ENCODE results near the gene CTIF. TPM values are rescaled to one million over a fixed set of nuclear protein-coding genes. Genes with fewer than 3 reads are reported as not detected.

The CTIF gene
- polyA plus RNA-seq, 1 of the 3 experiments (the other 2 are of a cell fraction) = 47.2 TPM

- TF ChIP-seq, protein P1, sequence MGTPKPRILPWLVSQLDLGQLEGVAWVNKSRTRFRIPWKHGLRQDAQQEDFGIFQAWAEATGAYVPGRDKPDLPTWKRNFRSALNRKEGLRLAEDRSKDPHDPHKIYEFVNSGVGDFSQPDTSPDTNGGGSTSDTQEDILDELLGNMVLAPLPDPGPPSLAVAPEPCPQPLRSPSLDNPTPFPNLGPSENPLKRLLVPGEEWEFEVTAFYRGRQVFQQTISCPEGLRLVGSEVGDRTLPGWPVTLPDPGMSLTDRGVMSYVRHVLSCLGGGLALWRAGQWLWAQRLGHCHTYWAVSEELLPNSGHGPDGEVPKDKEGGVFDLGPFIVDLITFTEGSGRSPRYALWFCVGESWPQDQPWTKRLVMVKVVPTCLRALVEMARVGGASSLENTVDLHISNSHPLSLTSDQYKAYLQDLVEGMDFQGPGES (IDR thresholded peaks at IDR 0.05; ENCODE audit: low read depth, low read length) = no peak
- TF ChIP-seq MEF2A (IDR thresholded peaks at IDR 0.05; ENCODE audit: borderline replicate concordance, low read depth) (no peak), POLR2AphosphoS5 (IDR thresholded peaks at IDR 0.05; ENCODE audit: low read depth, low read length) (no peak), TAF1 (IDR thresholded peaks at IDR 0.05; ENCODE audit: borderline replicate concordance, low read depth, low read length) (no peak), TCF12 (IDR thresholded peaks at IDR 0.05) (no peak), MXI1 (IDR thresholded peaks at IDR 0.05; ENCODE audit: low read depth, low read length) (no peak), RFX5 (IDR thresholded peaks at IDR 0.05; ENCODE audit: low read length) (no peak)
Observed at GRCh38 chr18:48724939-48725338, 186.1 kb downstream of the CTIF start (continued).

- ChIA-PET POLR2A (no interaction called here), CTCF (interaction anchor here (1.7 kb wide), 1 partner anchor 49 kb away, joined by 4 read pairs; no protein-coding TSS in a partner anchor)
- Histone ChIP-seq H4K20me1 (ENCODE audit: insufficient read depth) (peaks cover 3% of the 10 kb centered on the region; the same call in 1 of the 2 replicates), H3K27me3 (ENCODE audit: insufficient read depth) (no peaks in the 10 kb centered on the region), H3K9me3 (0 out of 2 replicates have a peak, but pooled peaks cover 5% of the 10 kb centered on the region), H3K4me2 (no peak overlapping the region), H3K79me2 (ENCODE audit: insufficient read depth) (peaks cover 32% of the 10 kb centered on the region), H3K27ac (ENCODE audit: low read depth in 2 of 2, low read length in 1 of 2) (no peak overlapping the region), H3F3A (replicated peaks; ENCODE audit: insufficient read depth) (peaks cover 12% of the 10 kb centered on the region), H3K36me3 (replicated peaks in 1 of 2; ENCODE audit: control insufficient read depth in 1 of 2, insufficient read depth in 2 of 2, low read length in 1 of 2) (peaks cover 14 to 21% of the 10 kb centered on the region in 2 experiments), H3K9me2 (no peaks in the 10 kb centered on the region), H2AFZ (ENCODE audit: low read depth) (no peak overlapping the region), H3K9ac (no peak overlapping the region), H3K4me1 (ENCODE audit: control insufficient read depth in 1 of 2, insufficient read depth in 2 of 2, low read depth in 1 of 2, low read length in 1 of 2) (peaks cover 4 to 23% of the 10 kb centered on the region in 2 experiments; a peak in 2 of 4 replicates), H3K4me3 (ENCODE audit: low read depth in 2 of 2, low read length in 1 of 2) (no peak overlapping the region)
- TF ChIP-seq GABPA (IDR thresholded peaks at IDR 0.05; ENCODE audit: low read depth) = no peak
- no peak for TF ChIP-seq TEAD4 (IDR thresholded peaks at IDR 0.05; ENCODE audit: borderline replicate concordance, insufficient read depth)
- no peak for DNase-seq
- 97% methylated on average over 3 of the region's 3 CpGs for WGBS (ENCODE audit: low lambda C conversion rate)
Observed at GRCh38 chr18:48725562-48725961, 186.7 kb downstream of the CTIF start.

DNA sequence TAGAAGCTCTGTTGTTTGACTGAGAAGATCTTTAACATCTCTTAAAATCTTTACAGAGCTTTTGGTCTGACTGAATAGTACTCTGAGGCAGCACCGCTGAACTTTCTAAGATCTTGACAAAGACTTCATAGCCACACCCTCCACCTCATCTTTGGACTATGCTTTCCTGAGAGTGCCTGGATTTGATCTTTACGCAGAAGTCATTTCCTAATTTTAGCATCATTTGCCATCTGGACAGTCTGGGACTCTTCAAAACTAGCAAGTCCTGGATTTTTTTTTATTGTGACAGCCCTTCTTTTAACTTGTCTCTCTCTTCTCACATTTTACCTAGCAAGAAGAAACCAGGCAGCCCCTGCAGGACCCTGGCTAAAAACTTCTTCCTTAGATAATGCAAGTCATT lies 188.8 kb downstream of the CTIF start:
- Histone ChIP-seq H3K9me2 (no peaks in the 10 kb centered on the region), H3K4me1 (ENCODE audit: control insufficient read depth in 1 of 2, insufficient read depth in 2 of 2, low read depth in 1 of 2, low read length in 1 of 2) (peaks cover 4 to 17% of the 10 kb centered on the region in 2 experiments; a peak in 1 of 4 replicates), H3K36me3 (replicated peaks in 1 of 2; ENCODE audit: control insufficient read depth in 1 of 2, insufficient read depth in 2 of 2, low read length in 1 of 2) (peaks cover 4 to 21% of the 10 kb centered on the region in 2 experiments), H3K4me2 (no peak overlapping the region), H4K20me1 (ENCODE audit: insufficient read depth) (no peaks in the 10 kb centered on the region), H3K27ac (ENCODE audit: low read depth in 2 of 2, low read length in 1 of 2) (peak overlapping the region; percentile 17 to 74; a peak in 1 of 4 replicates), H3K27me3 (ENCODE audit: insufficient read depth) (no peaks in the 10 kb centered on the region), H2AFZ (ENCODE audit: low read depth) (no peak overlapping the region), H3K4me3 (ENCODE audit: low read depth in 2 of 2, low read length in 1 of 2) (no peak overlapping the region), H3K9me3 (0 out of 2 replicates have a peak, but pooled peaks cover 5% of the 10 kb centered on the region), H3K9ac (no peak overlapping the region), H3F3A (replicated peaks; ENCODE audit: insufficient read depth) (peaks cover 12% of the 10 kb centered on the region), H3K79me2 (ENCODE audit: insufficient read depth) (peaks cover 36% of the 10 kb centered on the region)
- POLR2A ChIA-PET = no interaction called here
- 78% methylated on average over 2 of the region's 2 CpGs for WGBS (ENCODE audit: low lambda C conversion rate)
- no peak for DNase-seq
- CTCF ChIA-PET = interaction anchor here (1.1 kb wide), 1 partner anchor 16 kb away, joined by 3 read pairs; no protein-coding TSS in a partner anchor
- TF ChIP-seq MXI1 (IDR thresholded peaks at IDR 0.05; ENCODE audit: low read depth, low read length) = no peak
- TF ChIP-seq NRF1 (IDR thresholded peaks at IDR 0.05; ENCODE audit: low read depth, low read length) = no peak
- TF ChIP-seq RXRA (IDR thresholded peaks at IDR 0.05; ENCODE audit: borderline replicate concordance, low read depth) = no peak
- 0 out of 4 replicates have a peak, but pooled peaks of 1 of the 2 experiments have one; percentile 23 for TF ChIP-seq EP300 (IDR thresholded peaks at IDR 0.05; ENCODE audit: borderline replicate concordance in 1 of 2, low read depth in 1 of 2, low read length in 1 of 2)
- 0 out of 2 replicates have a peak, but pooled peaks have one; percentile 11 for TF ChIP-seq NFIC (IDR thresholded peaks at IDR 0.05; ENCODE audit: borderline replicate concordance)
- TF ChIP-seq POLR2AphosphoS5 (IDR thresholded peaks at IDR 0.05; ENCODE audit: low read depth, low read length) = 0 out of 2 replicates have a peak, but pooled peaks have one; percentile 28
- TF ChIP-seq FOXM1 (IDR thresholded peaks at IDR 0.05; ENCODE audit: low read depth) = no peak
- TF ChIP-seq TEAD4 (IDR thresholded peaks at IDR 0.05; ENCODE audit: borderline replicate concordance, insufficient read depth) = no peak
- TF ChIP-seq, protein P2, sequence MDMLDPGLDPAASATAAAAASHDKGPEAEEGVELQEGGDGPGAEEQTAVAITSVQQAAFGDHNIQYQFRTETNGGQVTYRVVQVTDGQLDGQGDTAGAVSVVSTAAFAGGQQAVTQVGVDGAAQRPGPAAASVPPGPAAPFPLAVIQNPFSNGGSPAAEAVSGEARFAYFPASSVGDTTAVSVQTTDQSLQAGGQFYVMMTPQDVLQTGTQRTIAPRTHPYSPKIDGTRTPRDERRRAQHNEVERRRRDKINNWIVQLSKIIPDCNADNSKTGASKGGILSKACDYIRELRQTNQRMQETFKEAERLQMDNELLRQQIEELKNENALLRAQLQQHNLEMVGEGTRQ (IDR thresholded peaks at IDR 0.05; ENCODE audit: borderline replicate concordance, low read depth, low read length) = no peak
- no peak for TF ChIP-seq SIN3A (IDR thresholded peaks at IDR 0.05; ENCODE audit: borderline replicate concordance, low read depth, low read length)
- no peak for TF ChIP-seq YY1 (IDR thresholded peaks at IDR 0.05; ENCODE audit: low read depth)
- TF ChIP-seq MEF2A (IDR thresholded peaks at IDR 0.05; ENCODE audit: borderline replicate concordance, low read depth) = peak; percentile 79; the same call in 1 of the 2 replicates
- TF ChIP-seq MAX (IDR thresholded peaks at IDR 0.05; ENCODE audit: low read depth) = no peak
- no peak for TF ChIP-seq TAF1 (IDR thresholded peaks at IDR 0.05; ENCODE audit: borderline replicate concordance, low read depth, low read length)
- TF ChIP-seq, protein P3, sequence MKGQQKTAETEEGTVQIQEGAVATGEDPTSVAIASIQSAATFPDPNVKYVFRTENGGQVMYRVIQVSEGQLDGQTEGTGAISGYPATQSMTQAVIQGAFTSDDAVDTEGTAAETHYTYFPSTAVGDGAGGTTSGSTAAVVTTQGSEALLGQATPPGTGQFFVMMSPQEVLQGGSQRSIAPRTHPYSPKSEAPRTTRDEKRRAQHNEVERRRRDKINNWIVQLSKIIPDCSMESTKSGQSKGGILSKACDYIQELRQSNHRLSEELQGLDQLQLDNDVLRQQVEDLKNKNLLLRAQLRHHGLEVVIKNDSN (IDR thresholded peaks at IDR 0.05; ENCODE audit: borderline replicate concordance, low read depth) = no peak
- TF ChIP-seq, protein P4, sequence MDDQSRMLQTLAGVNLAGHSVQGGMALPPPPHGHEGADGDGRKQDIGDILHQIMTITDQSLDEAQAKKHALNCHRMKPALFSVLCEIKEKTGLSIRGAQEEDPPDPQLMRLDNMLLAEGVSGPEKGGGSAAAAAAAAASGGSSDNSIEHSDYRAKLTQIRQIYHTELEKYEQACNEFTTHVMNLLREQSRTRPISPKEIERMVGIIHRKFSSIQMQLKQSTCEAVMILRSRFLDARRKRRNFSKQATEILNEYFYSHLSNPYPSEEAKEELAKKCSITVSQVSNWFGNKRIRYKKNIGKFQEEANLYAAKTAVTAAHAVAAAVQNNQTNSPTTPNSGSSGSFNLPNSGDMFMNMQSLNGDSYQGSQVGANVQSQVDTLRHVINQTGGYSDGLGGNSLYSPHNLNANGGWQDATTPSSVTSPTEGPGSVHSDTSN (IDR thresholded peaks at IDR 0.05) = peak; percentile 45; the same call in 1 of the 2 replicates
- no peak for TF ChIP-seq SMC3 (IDR thresholded peaks at IDR 0.05; ENCODE audit: low read depth, low read length)
- TF ChIP-seq TCF12 (IDR thresholded peaks at IDR 0.05) = peak; percentile 83
- TF ChIP-seq ELF1 (IDR thresholded peaks at IDR 0.05) = no peak

Data from SK-N-SH (cell line).